ENCODE measurements around the gene RNF148.
A peak's percentile ranks its signal among the peaks of the same experiment; 100 is the strongest.

The RNF148 gene

GRCh38 chr7:122726881-122727280 is 24.2 kb upstream of the RNF148 start:
- TF ChIP-seq EZH2phosphoT487 (IDR thresholded peaks at IDR 0.05; ENCODE audit: low read length) (no peak), CTCF (IDR thresholded peaks at IDR 0.05; ENCODE audit: low read length) (no peak), EZH2 (optimal IDR thresholded peaks at IDR 0.05; ENCODE audit: low read depth, low read length) (no peak)
- Histone ChIP-seq H3K79me2 (ENCODE audit: low read length) (peaks cover 38% of the 10 kb centered on the region), H3K9me3 (replicated peaks; ENCODE audit: insufficient read depth, low read length) (no peaks in the 10 kb centered on the region), H2AFZ (ENCODE audit: low read length) (no peak overlapping the region), H4K20me1 (ENCODE audit: insufficient read depth, low read length) (no peaks in the 10 kb centered on the region), H3K27me3 (replicated peaks; ENCODE audit: insufficient read depth, low read length) (no peaks in the 10 kb centered on the region), H3K9ac (ENCODE audit: low read length) (no peak overlapping the region), H3K36me3 (replicated peaks; ENCODE audit: insufficient read depth, low read length) (no peaks in the 10 kb centered on the region), H3K9me2 (replicated peaks; ENCODE audit: insufficient read depth, low read length) (no peaks in the 10 kb centered on the region), H3K4me1 (ENCODE audit: low read length) (peaks cover 21% of the 10 kb centered on the region), H3K27ac (ENCODE audit: low read length) (no peak overlapping the region), H3K4me2 (ENCODE audit: low read depth, low read length) (peak overlapping the region; percentile 23; the same call in 1 of the 2 replicates), H3K4me3 (ENCODE audit: low read length) (no peak overlapping the region), H3F3A (ENCODE audit: insufficient read depth, low read length) (peaks cover 7% of the 10 kb centered on the region; the same call in 1 of the 2 replicates)
- DNase-seq: no peak

GRCh38 chr7:122724366-122724765 is 21.6 kb upstream of the RNF148 start:
- Histone ChIP-seq H3K9me2 (replicated peaks; ENCODE audit: insufficient read depth, low read length) (no peaks in the 10 kb centered on the region), H3K4me3 (ENCODE audit: low read length) (no peak overlapping the region), H3K36me3 (replicated peaks; ENCODE audit: insufficient read depth, low read length) (no peaks in the 10 kb centered on the region), H3K27ac (ENCODE audit: low read length) (no peak overlapping the region), H3K79me2 (ENCODE audit: low read length) (peaks cover 48% of the 10 kb centered on the region), H4K20me1 (ENCODE audit: insufficient read depth, low read length) (no peaks in the 10 kb centered on the region), H3K9me3 (replicated peaks; ENCODE audit: insufficient read depth, low read length) (no peaks in the 10 kb centered on the region), H3F3A (ENCODE audit: insufficient read depth, low read length) (peaks cover 7% of the 10 kb centered on the region; the same call in 1 of the 2 replicates), H2AFZ (ENCODE audit: low read length) (no peak overlapping the region), H3K4me2 (ENCODE audit: low read depth, low read length) (no peak overlapping the region), H3K4me1 (ENCODE audit: low read length) (peaks cover 21% of the 10 kb centered on the region), H3K9ac (ENCODE audit: low read length) (no peak overlapping the region), H3K27me3 (replicated peaks; ENCODE audit: insufficient read depth, low read length) (no peaks in the 10 kb centered on the region)
- no peak for DNase-seq
- TF ChIP-seq EZH2 (optimal IDR thresholded peaks at IDR 0.05; ENCODE audit: low read depth, low read length): no peak
- TF ChIP-seq EZH2phosphoT487 (IDR thresholded peaks at IDR 0.05; ENCODE audit: low read length): no peak
- no peak for TF ChIP-seq CTCF (IDR thresholded peaks at IDR 0.05; ENCODE audit: low read length)

- Histone ChIP-seq H3K9me2 (replicated peaks; ENCODE audit: insufficient read depth, low read length) (no peaks in the 10 kb centered on the region), H3K4me3 (ENCODE audit: low read length) (no peak overlapping the region), H3K36me3 (replicated peaks; ENCODE audit: insufficient read depth, low read length) (no peaks in the 10 kb centered on the region), H4K20me1 (ENCODE audit: insufficient read depth, low read length) (no peaks in the 10 kb centered on the region), H3K27me3 (replicated peaks; ENCODE audit: insufficient read depth, low read length) (no peaks in the 10 kb centered on the region), H2AFZ (ENCODE audit: low read length) (no peak overlapping the region), H3K9me3 (replicated peaks; ENCODE audit: insufficient read depth, low read length) (no peaks in the 10 kb centered on the region), H3K4me1 (ENCODE audit: low read length) (no peaks in the 10 kb centered on the region), H3K9ac (ENCODE audit: low read length) (no peak overlapping the region), H3K79me2 (ENCODE audit: low read length) (peaks cover 52% of the 10 kb centered on the region), H3K4me2 (ENCODE audit: low read depth, low read length) (no peak overlapping the region), H3F3A (ENCODE audit: insufficient read depth, low read length) (no peaks in the 10 kb centered on the region), H3K27ac (ENCODE audit: low read length) (no peak overlapping the region)
- TF ChIP-seq EZH2 (optimal IDR thresholded peaks at IDR 0.05; ENCODE audit: low read depth, low read length) (no peak), EZH2phosphoT487 (IDR thresholded peaks at IDR 0.05; ENCODE audit: low read length) (no peak), CTCF (IDR thresholded peaks at IDR 0.05; ENCODE audit: low read length) (no peak)
- no peak for DNase-seq
These were observed 16.4 kb upstream of the RNF148 start for GRCh38 chr7:122719010-122719578.
